ENCODE results near the gene PLCD3. TPM values are rescaled to one million over a fixed set of nuclear protein-coding genes. Genes with fewer than 3 reads are reported as not detected.

The PLCD3 gene
- total and polyA plus RNA-seq, 2 of the 13 experiments (the other 11 are each of a cell fraction or from before 2014, with no cell fraction given), result 11.3 to 39.1 TPM

DNA sequence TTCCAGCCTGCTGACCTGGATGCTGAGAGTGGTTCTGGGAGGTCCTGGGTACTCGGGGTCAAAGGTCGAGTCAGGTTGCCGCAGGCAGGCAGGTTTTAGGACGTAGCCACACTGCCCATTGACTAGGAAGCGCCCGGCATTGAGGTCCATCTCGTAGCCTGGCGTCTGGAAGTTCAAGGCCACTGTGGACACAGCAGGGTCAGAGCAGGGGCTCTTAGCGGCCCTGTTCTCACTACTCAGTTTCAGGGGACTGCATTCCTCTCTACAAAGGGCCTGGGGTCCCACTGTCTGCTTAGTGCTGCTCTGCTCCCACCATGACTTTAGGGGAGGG, 18.9 kb downstream of the PLCD3 start (continued):
- TF ChIP-seq DR1 (CRISPR knock-in tag; IDR thresholded peaks at IDR 0.05), result no peak
- TF ChIP-seq SYNCRIP (IDR thresholded peaks at IDR 0.05; ENCODE audit: insufficient read depth, low read depth, low read length), result no peak
- TF ChIP-seq NFE2L2 (IDR thresholded peaks at IDR 0.05; ENCODE audit: low read length), result no peak
- TF ChIP-seq ATRX (CRISPR knock-in tag; IDR thresholded peaks at IDR 0.05; ENCODE audit: borderline replicate concordance), result no peak
- no peak for TF ChIP-seq ATM (IDR thresholded peaks at IDR 0.05; ENCODE audit: borderline replicate concordance)
- TF ChIP-seq, protein P1, sequence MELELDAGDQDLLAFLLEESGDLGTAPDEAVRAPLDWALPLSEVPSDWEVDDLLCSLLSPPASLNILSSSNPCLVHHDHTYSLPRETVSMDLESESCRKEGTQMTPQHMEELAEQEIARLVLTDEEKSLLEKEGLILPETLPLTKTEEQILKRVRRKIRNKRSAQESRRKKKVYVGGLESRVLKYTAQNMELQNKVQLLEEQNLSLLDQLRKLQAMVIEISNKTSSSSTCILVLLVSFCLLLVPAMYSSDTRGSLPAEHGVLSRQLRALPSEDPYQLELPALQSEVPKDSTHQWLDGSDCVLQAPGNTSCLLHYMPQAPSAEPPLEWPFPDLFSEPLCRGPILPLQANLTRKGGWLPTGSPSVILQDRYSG (CRISPR knock-in tag; IDR thresholded peaks at IDR 0.05), result no peak
- TF ChIP-seq, protein P2, sequence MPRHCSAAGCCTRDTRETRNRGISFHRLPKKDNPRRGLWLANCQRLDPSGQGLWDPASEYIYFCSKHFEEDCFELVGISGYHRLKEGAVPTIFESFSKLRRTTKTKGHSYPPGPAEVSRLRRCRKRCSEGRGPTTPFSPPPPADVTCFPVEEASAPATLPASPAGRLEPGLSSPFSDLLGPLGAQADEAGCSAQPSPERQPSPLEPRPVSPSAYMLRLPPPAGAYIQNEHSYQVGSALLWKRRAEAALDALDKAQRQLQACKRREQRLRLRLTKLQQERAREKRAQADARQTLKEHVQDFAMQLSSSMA (CRISPR knock-in tag; IDR thresholded peaks at IDR 0.05), result no peak
- TF ChIP-seq, protein P3, sequence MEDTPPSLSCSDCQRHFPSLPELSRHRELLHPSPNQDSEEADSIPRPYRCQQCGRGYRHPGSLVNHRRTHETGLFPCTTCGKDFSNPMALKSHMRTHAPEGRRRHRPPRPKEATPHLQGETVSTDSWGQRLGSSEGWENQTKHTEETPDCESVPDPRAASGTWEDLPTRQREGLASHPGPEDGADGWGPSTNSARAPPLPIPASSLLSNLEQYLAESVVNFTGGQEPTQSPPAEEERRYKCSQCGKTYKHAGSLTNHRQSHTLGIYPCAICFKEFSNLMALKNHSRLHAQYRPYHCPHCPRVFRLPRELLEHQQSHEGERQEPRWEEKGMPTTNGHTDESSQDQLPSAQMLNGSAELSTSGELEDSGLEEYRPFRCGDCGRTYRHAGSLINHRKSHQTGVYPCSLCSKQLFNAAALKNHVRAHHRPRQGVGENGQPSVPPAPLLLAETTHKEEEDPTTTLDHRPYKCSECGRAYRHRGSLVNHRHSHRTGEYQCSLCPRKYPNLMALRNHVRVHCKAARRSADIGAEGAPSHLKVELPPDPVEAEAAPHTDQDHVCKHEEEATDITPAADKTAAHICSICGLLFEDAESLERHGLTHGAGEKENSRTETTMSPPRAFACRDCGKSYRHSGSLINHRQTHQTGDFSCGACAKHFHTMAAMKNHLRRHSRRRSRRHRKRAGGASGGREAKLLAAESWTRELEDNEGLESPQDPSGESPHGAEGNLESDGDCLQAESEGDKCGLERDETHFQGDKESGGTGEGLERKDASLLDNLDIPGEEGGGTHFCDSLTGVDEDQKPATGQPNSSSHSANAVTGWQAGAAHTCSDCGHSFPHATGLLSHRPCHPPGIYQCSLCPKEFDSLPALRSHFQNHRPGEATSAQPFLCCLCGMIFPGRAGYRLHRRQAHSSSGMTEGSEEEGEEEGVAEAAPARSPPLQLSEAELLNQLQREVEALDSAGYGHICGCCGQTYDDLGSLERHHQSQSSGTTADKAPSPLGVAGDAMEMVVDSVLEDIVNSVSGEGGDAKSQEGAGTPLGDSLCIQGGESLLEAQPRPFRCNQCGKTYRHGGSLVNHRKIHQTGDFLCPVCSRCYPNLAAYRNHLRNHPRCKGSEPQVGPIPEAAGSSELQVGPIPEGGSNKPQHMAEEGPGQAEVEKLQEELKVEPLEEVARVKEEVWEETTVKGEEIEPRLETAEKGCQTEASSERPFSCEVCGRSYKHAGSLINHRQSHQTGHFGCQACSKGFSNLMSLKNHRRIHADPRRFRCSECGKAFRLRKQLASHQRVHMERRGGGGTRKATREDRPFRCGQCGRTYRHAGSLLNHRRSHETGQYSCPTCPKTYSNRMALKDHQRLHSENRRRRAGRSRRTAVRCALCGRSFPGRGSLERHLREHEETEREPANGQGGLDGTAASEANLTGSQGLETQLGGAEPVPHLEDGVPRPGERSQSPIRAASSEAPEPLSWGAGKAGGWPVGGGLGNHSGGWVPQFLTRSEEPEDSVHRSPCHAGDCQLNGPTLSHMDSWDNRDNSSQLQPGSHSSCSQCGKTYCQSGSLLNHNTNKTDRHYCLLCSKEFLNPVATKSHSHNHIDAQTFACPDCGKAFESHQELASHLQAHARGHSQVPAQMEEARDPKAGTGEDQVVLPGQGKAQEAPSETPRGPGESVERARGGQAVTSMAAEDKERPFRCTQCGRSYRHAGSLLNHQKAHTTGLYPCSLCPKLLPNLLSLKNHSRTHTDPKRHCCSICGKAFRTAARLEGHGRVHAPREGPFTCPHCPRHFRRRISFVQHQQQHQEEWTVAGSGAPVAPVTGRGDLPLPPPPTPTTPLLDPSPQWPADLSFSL (CRISPR knock-in tag; IDR thresholded peaks at IDR 0.05), result no peak
- TF ChIP-seq MZF1 (CRISPR knock-in tag; IDR thresholded peaks at IDR 0.05; ENCODE audit: borderline replicate concordance), result no peak
- TF ChIP-seq ZNF382 (CRISPR knock-in tag; IDR thresholded peaks at IDR 0.05; ENCODE audit: borderline replicate concordance), result no peak
- TF ChIP-seq POLR2G (IDR thresholded peaks at IDR 0.05; ENCODE audit: low read depth, low read length), result no peak
- TF ChIP-seq, protein P4, sequence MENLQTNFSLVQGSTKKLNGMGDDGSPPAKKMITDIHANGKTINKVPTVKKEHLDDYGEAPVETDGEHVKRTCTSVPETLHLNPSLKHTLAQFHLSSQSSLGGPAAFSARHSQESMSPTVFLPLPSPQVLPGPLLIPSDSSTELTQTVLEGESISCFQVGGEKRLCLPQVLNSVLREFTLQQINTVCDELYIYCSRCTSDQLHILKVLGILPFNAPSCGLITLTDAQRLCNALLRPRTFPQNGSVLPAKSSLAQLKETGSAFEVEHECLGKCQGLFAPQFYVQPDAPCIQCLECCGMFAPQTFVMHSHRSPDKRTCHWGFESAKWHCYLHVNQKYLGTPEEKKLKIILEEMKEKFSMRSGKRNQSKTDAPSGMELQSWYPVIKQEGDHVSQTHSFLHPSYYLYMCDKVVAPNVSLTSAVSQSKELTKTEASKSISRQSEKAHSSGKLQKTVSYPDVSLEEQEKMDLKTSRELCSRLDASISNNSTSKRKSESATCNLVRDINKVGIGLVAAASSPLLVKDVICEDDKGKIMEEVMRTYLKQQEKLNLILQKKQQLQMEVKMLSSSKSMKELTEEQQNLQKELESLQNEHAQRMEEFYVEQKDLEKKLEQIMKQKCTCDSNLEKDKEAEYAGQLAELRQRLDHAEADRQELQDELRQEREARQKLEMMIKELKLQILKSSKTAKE (CRISPR knock-in tag; IDR thresholded peaks at IDR 0.05; ENCODE audit: borderline replicate concordance), result peak; percentile 21; the same call in 1 of the 2 replicates
- TF ChIP-seq TBX2 (CRISPR knock-in tag; IDR thresholded peaks at IDR 0.05; ENCODE audit: borderline replicate concordance), result no peak
- TF ChIP-seq ZNF33A (CRISPR knock-in tag; IDR thresholded peaks at IDR 0.05; ENCODE audit: borderline replicate concordance), result no peak
- TF ChIP-seq PAF1 (CRISPR knock-in tag; IDR thresholded peaks at IDR 0.05), result no peak
- TF ChIP-seq TCF7L2 (IDR thresholded peaks at IDR 0.05; ENCODE audit: low read depth, low read length), result no peak
- TF ChIP-seq ZNF674 (CRISPR knock-in tag; IDR thresholded peaks at IDR 0.05; ENCODE audit: low read depth), result no peak
- no peak for TF ChIP-seq WIZ (CRISPR knock-in tag; IDR thresholded peaks at IDR 0.05)
- no peak for TF ChIP-seq ZSCAN31 (CRISPR knock-in tag; IDR thresholded peaks at IDR 0.05; ENCODE audit: low read depth)
- no peak for TF ChIP-seq ZNF790 (CRISPR knock-in tag; IDR thresholded peaks at IDR 0.05; ENCODE audit: borderline replicate concordance)
- no peak for TF ChIP-seq ZNF510 (CRISPR knock-in tag; IDR thresholded peaks at IDR 0.05; ENCODE audit: low read depth)
- no peak for TF ChIP-seq RELA (CRISPR knock-in tag; IDR thresholded peaks at IDR 0.05)
